Measurements from ENCODE around the gene RFX2. TPM values are rescaled to one million over a fixed set of nuclear protein-coding genes. Genes with fewer than 3 reads are reported as not detected.

RFX2 gene
- total and polyA plus RNA-seq, 9 of the 15 experiments (the other 6 are each of a cell fraction or from before 2014, with no cell fraction given), result 3.6 to 18.7 (median 8.7) TPM

DNA sequence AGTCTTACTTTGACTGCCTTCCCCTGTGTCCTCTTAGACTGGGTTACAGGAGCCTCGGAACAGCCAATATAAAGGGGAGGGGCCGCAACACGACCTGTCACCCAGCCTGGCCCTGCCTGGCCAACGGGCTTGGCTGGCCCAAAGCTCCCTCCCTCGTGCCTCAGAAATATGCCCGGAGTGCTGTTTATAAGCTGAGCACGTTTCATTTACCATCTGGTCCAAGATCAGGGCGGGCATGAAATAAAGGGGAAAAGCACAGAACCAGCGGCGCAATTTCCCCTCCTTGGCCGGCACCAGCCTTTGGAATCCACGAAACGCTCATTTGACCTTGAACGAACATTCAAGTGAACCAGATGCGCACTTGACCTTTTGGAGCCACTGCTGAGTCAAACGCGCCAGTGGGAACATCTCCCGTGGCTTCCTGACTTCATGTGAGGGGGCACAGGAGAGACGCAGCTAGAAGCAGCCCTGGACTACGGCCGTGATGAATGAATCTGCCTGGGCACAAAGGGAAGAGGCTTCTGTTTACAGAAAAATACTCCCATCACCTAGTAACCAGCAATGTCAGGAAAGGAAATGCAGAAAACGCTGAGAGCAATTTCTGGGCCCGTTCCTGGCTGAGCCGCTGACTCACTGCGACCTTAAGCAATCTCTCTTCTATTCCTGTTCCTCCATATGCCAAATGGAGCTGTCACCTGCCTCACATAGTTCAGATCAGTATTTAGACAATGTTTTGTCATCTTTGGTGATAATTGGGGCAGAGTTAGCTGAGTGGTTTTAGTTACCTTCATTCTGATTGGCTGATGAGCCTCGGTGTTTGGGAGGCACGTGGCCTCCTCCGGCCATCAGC, 53.3 kb downstream of the RFX2 start (continued):
- TF ChIP-seq, protein P1, sequence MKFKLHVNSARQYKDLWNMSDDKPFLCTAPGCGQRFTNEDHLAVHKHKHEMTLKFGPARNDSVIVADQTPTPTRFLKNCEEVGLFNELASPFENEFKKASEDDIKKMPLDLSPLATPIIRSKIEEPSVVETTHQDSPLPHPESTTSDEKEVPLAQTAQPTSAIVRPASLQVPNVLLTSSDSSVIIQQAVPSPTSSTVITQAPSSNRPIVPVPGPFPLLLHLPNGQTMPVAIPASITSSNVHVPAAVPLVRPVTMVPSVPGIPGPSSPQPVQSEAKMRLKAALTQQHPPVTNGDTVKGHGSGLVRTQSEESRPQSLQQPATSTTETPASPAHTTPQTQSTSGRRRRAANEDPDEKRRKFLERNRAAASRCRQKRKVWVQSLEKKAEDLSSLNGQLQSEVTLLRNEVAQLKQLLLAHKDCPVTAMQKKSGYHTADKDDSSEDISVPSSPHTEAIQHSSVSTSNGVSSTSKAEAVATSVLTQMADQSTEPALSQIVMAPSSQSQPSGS (CRISPR knock-in tag; IDR thresholded peaks at IDR 0.05), result no peak
- TF ChIP-seq SMARCC2 (IDR thresholded peaks at IDR 0.05; ENCODE audit: low read depth) (no peak), ARHGAP35 (IDR thresholded peaks at IDR 0.05; ENCODE audit: partially characterized antibody) (no peak), ZNF445 (CRISPR knock-in tag; IDR thresholded peaks at IDR 0.05; ENCODE audit: low read depth) (no peak), ZNF408 (CRISPR knock-in tag; IDR thresholded peaks at IDR 0.05; ENCODE audit: low read depth) (no peak), RBM14 (IDR thresholded peaks at IDR 0.05; ENCODE audit: borderline replicate concordance, insufficient read depth, low read depth, low read length) (no peak), BRCA1 (IDR thresholded peaks at IDR 0.05) (no peak), BRCA1 (CRISPR knock-in tag; IDR thresholded peaks at IDR 0.05) (no peak), ZFX (CRISPR knock-in tag; IDR thresholded peaks at IDR 0.05) (peak; percentile 30; the same call in 1 of the 2 replicates), ESRRA (IDR thresholded peaks at IDR 0.05; ENCODE audit: borderline replicate concordance, low read depth) (peak; percentile 80)
- TF ChIP-seq, protein P2, sequence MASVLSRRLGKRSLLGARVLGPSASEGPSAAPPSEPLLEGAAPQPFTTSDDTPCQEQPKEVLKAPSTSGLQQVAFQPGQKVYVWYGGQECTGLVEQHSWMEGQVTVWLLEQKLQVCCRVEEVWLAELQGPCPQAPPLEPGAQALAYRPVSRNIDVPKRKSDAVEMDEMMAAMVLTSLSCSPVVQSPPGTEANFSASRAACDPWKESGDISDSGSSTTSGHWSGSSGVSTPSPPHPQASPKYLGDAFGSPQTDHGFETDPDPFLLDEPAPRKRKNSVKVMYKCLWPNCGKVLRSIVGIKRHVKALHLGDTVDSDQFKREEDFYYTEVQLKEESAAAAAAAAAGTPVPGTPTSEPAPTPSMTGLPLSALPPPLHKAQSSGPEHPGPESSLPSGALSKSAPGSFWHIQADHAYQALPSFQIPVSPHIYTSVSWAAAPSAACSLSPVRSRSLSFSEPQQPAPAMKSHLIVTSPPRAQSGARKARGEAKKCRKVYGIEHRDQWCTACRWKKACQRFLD (CRISPR knock-in tag; IDR thresholded peaks at IDR 0.05), result peak; percentile 54; the same call in 1 of the 2 replicates
- TF ChIP-seq, protein P3, sequence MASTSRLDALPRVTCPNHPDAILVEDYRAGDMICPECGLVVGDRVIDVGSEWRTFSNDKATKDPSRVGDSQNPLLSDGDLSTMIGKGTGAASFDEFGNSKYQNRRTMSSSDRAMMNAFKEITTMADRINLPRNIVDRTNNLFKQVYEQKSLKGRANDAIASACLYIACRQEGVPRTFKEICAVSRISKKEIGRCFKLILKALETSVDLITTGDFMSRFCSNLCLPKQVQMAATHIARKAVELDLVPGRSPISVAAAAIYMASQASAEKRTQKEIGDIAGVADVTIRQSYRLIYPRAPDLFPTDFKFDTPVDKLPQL (IDR thresholded peaks at IDR 0.05; ENCODE audit: extremely low read depth, insufficient read length), result no peak
- TF ChIP-seq, protein P4, sequence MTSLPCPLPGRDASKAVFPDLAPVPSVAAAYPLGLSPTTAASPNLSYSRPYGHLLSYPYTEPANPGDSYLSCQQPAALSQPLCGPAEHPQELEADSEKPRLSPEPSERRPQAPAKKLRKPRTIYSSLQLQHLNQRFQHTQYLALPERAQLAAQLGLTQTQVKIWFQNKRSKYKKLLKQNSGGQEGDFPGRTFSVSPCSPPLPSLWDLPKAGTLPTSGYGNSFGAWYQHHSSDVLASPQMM (CRISPR knock-in tag; IDR thresholded peaks at IDR 0.05), result no peak
- TF ChIP-seq, protein P5, sequence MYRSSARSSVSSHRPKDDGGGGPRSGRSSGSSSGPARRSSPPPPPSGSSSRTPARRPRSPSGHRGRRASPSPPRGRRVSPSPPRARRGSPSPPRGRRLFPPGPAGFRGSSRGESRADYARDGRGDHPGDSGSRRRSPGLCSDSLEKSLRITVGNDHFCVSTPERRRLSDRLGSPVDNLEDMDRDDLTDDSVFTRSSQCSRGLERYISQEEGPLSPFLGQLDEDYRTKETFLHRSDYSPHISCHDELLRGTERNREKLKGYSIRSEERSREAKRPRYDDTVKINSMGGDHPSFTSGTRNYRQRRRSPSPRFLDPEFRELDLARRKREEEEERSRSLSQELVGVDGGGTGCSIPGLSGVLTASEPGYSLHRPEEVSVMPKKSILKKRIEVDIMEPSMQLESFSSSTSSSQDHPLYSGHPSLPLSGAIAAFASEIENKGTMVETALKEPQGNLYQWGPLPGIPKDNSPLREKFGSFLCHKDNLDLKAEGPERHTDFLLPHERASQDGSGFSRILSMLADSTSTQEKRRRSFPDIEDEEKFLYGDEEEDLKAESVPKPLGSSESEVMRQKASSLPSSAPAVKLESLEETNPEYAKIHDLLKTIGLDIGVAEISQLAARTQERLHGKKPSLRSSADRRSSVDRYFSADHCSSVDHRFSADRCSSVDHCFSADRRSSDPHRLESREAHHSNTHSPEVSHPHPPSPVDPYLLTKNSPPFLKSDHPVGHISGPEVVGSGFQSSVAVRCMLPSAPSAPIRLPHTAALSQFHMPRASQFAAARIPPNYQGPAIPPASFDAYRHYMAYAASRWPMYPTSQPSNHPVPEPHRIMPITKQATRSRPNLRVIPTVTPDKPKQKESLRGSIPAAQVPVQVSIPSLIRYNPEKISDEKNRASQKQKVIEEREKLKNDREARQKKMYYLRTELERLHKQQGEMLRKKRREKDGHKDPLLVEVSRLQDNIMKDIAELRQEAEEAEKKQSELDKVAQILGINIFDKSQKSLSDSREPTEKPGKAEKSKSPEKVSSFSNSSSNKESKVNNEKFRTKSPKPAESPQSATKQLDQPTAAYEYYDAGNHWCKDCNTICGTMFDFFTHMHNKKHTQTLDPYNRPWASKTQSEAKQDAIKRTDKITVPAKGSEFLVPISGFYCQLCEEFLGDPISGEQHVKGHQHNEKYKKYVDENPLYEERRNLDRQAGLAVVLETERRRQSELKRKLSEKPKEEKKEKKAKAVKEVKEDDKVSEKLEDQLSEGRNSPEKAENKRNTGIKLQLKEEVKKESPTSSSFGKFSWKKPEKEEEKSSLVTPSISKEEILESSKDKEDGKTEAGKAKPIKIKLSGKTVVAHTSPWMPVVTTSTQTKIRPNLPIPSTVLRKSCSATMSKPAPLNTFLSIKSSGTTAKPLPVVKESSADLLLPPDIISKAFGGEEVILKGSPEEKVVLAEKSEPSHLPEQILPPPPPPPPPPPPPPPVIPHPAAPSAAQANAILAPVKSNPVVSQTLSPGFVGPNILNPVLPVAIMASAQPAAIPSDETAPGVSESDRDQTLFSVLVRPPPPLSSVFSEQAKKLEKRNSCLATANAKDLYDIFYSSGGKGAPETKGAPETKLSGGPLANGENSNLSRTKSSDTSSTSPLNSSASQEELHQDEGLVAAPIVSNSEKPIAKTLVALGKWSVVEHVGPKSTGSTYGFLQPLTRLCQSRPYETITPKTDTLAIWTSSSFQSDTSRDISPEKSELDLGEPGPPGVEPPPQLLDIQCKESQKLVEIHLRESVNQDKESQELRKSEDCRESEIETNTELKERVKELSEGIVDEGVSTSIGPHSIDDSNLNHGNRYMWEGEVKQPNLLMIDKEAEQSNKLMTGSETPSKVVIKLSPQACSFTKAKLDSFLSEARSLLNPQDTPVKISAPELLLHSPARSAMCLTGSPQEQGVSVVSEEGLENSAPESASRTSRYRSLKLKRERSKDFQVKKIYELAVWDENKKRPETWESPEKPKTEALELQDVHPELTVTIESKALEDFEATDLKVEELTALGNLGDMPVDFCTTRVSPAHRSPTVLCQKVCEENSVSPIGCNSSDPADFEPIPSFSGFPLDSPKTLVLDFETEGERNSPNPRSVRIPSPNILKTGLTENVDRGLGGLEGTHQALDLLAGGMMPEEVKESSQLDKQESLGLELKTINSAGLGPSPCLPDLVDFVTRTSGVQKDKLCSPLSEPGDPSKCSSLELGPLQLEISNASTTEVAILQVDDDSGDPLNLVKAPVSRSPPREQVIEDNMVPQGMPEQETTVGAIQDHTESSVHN (IDR thresholded peaks at IDR 0.05; ENCODE audit: borderline replicate concordance in 1 of 2, low read depth in 1 of 2), result 0 out of 4 replicates have a peak, but pooled peaks of 1 of the 2 experiments have one; percentile 23
